ENCODE data around the gene LY6G6F.

LY6G6F gene

GRCh38 chr6:31661262-31662123 lies 45.2 kb upstream of the LY6G6F start:
- DNase-seq (ENCODE audit: low read depth, low spot score): no peak
- Histone ChIP-seq H3K27ac (peak overlapping the region; percentile 76), H3K4me3 (peak overlapping the region; percentile 98)

DNA sequence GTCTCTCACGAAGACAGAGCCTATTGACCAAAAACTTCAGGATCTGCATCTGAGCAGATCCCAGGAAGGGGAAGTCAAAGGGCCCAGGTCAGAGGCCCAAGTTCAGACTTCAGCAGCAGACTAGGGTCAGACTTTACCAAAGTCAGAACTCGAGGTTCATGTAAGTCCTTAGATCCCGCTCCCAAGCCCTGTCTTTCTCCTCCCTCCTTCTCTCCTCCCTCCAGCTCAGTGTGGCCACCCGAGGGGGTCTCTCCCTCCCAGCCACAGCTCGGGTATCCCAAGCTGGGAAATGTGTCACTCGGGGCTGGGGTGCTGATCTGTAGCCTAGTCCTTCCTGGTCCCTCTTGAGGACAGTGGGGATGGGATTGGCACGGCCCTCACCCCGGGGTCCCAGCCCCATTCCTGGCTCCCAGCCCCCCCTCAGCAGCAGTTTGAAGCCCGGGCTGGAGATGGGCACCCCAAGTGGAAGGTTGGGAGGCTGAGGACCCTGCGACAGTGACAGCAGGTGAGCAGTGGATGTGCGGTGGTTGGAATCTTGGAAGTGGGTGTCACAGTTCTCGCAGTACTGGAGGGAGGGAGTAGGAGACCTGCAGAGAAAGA lies 44.4 kb upstream of the LY6G6F start:
- no peak overlapping the region for H3K4me3 ChIP-seq
- no peak overlapping the region for H3K9ac ChIP-seq (ENCODE audit: insufficient read length)
- TF ChIP-seq FOXP2 (optimal IDR thresholded peaks at IDR 0.05; ENCODE audit: control extremely low read depth, extremely low read length, insufficient read depth) (no peak), POLR2AphosphoS5 (IDR thresholded peaks at IDR 0.05; ENCODE audit: borderline replicate concordance, low read depth, low read length) (no peak), EZH2 (IDR thresholded peaks at IDR 0.05) (no peak)
- H3K36me3 ChIP-seq (ENCODE audit: insufficient read depth, low read length): peaks cover 26% of the 10 kb centered on the region
- H3K27ac ChIP-seq: peak overlapping the region; percentile 5
- H3K9me3 ChIP-seq (ENCODE audit: low read depth, low read length): no peaks in the 10 kb centered on the region
- DNase-seq (ENCODE audit: low read depth, low spot score): no peak

More at GRCh38 chr6:31661262-31662123, 45.2 kb upstream of the LY6G6F start:
- TF ChIP-seq EZH2 (IDR thresholded peaks at IDR 0.05) (no peak), FOXP2 (optimal IDR thresholded peaks at IDR 0.05; ENCODE audit: control extremely low read depth, extremely low read length, insufficient read depth) (no peak), POLR2AphosphoS5 (IDR thresholded peaks at IDR 0.05; ENCODE audit: borderline replicate concordance, low read depth, low read length) (no peak)
- Histone ChIP-seq H3K9ac (ENCODE audit: insufficient read length) (peak overlapping the region; percentile 93), H3K36me3 (ENCODE audit: insufficient read depth, low read length) (peaks cover 20% of the 10 kb centered on the region), H3K9me3 (ENCODE audit: low read depth, low read length) (no peaks in the 10 kb centered on the region)

DNA sequence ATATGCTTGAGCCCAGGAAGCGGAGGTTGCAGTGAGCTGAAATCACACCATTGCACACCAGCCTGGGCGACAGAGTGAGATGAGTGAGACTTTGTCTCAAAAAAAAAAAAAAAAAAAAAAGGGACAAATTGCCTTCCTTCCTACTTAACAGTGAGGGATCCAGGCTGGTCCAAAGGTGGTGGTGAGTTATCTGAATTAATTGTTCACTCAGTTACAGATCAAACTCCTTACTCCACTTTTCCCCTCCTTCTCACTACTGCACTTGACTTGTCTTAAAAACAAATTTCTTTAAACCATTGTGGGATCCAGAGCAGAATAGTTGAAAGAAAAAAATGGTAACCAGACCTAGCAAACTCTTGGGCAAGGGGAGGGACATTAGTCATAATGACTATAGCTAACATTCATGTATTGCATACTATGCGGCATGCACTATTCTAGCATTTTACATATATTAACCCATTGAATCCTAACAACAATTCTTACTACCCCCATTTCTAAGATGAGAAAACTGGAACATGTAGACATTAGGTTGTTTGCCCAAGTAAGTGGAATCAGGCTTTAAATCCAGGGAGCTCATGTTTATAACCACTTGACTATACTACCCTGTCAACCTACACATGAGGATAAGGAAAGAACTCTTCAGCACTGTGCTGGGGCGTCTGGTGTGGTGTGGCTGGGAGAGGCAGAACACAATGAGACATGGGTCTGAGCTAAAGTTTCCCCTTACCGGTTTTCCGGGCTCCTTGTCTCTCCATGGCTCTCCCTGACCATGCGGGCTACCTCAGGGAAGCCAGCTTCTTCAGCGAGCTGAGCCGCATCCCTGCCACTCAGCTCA lies 43.3 kb upstream of the LY6G6F start:
- peaks cover 37% of the 10 kb centered on the region for H3K36me3 ChIP-seq (ENCODE audit: insufficient read depth, low read length)
- peak overlapping the region; percentile 98 for H3K9ac ChIP-seq (ENCODE audit: insufficient read length)
- H3K27ac ChIP-seq: no peak overlapping the region; the same call in 1 of the 2 replicates
- no peaks in the 10 kb centered on the region for H3K9me3 ChIP-seq (ENCODE audit: low read depth, low read length)
- no peak for DNase-seq (ENCODE audit: low read depth, low spot score)
- TF ChIP-seq EZH2 (IDR thresholded peaks at IDR 0.05) (no peak), FOXP2 (optimal IDR thresholded peaks at IDR 0.05; ENCODE audit: control extremely low read depth, extremely low read length, insufficient read depth) (no peak), POLR2AphosphoS5 (IDR thresholded peaks at IDR 0.05; ENCODE audit: borderline replicate concordance, low read depth, low read length) (no peak)
- peak overlapping the region; percentile 95 for H3K4me3 ChIP-seq

GRCh38 chr6:31663961-31664789 lies 42.5 kb upstream of the LY6G6F start:
- DNase-seq (ENCODE audit: low read depth, low spot score): no peak
- H3K36me3 ChIP-seq (ENCODE audit: insufficient read depth, low read length): peaks cover 45% of the 10 kb centered on the region
- peak overlapping the region; percentile 98 for H3K27ac ChIP-seq
- H3K9ac ChIP-seq (ENCODE audit: insufficient read length): peak overlapping the region; percentile 98
- H3K9me3 ChIP-seq (ENCODE audit: low read depth, low read length): no peaks in the 10 kb centered on the region
- peak overlapping the region; percentile 95 for H3K4me3 ChIP-seq
- TF ChIP-seq POLR2AphosphoS5 (IDR thresholded peaks at IDR 0.05; ENCODE audit: borderline replicate concordance, low read depth, low read length) (no peak), FOXP2 (optimal IDR thresholded peaks at IDR 0.05; ENCODE audit: control extremely low read depth, extremely low read length, insufficient read depth) (no peak), EZH2 (IDR thresholded peaks at IDR 0.05) (no peak)

GRCh38 chr6:31664790-31665500 lies 41.7 kb upstream of the LY6G6F start, which contains the start of gene GPANK1:
GPANK1 (minus strand) TSS chr6:31664997; CDS start chr6:31664478, 519 bp downstream.
- peaks cover 53% of the 10 kb centered on the region for H3K36me3 ChIP-seq (ENCODE audit: insufficient read depth, low read length)
- peak within 1 kb of the TSS; percentile 98 for H3K27ac ChIP-seq
- H3K9ac ChIP-seq (ENCODE audit: insufficient read length): peak within 1 kb of the TSS; percentile 98
- peak; percentile 92 for DNase-seq (ENCODE audit: low read depth, low spot score)
- H3K9me3 ChIP-seq (ENCODE audit: low read depth, low read length): no peaks in the 10 kb centered on the region
- TF ChIP-seq FOXP2 (optimal IDR thresholded peaks at IDR 0.05; ENCODE audit: control extremely low read depth, extremely low read length, insufficient read depth): peak; percentile 100
- TF ChIP-seq POLR2AphosphoS5 (IDR thresholded peaks at IDR 0.05; ENCODE audit: borderline replicate concordance, low read depth, low read length): peak; percentile 81
- TF ChIP-seq EZH2 (IDR thresholded peaks at IDR 0.05): no peak
- H3K4me3 ChIP-seq: peak within 1 kb of the TSS; percentile 95

DNA sequence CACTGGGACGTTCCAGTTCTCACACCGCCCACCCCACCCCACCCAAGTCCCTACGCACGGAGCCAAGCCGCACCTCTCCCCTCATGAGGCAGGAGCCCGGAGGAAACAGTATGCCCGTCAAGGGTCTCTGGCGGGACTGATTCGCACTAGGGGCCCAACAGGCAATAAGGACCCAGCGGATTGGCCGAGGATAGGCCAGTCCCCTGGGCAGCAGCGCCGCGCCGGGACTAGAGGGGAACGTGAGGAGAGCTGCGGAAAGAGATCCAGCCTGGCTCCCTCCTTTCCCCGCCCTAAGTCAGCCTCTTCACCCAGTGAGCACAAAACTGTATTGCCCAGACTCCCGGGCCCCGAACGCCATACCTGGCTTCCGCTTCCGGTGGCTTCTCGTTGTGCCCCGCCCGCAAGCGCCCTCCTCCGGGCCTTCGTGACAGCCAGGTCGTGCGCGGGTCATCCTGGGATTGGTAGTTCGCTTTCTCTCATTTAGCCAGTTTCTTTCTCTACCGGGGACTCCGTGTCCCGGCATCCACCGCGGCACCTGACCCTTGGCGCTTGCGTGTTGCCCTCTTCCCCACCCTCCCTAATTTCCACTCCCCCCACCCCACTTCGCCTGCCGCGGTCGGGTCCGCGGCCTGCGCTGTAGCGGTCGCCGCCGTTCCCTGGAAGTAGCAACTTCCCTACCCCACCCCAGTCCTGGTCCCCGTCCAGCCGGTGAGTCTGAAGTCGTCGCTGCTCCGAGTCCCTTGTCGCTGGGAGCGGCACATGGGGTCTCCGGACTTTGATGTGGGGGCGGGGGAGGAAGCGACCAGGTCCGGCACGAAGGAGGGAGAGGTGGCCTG lies 40.9 kb upstream of the LY6G6F start, which contains the start of gene CSNK2B:
TSS of gene CSNK2B (plus strand) at position 580 of the 836 bp plus-strand sequence. CDS start 752 bp downstream, outside the sequence.
- no peaks in the 10 kb centered on the region for H3K9me3 ChIP-seq (ENCODE audit: low read depth, low read length)
- peak within 1 kb of the TSS; percentile 98 for H3K9ac ChIP-seq (ENCODE audit: insufficient read length)
- H3K4me3 ChIP-seq: peak within 1 kb of the TSS; percentile 95
- TF ChIP-seq FOXP2 (optimal IDR thresholded peaks at IDR 0.05; ENCODE audit: control extremely low read depth, extremely low read length, insufficient read depth) (peak; percentile 88), EZH2 (IDR thresholded peaks at IDR 0.05) (no peak), POLR2AphosphoS5 (IDR thresholded peaks at IDR 0.05; ENCODE audit: borderline replicate concordance, low read depth, low read length) (peak; percentile 83)
- peak within 1 kb of the TSS; percentile 98 for H3K27ac ChIP-seq
- DNase-seq (ENCODE audit: low read depth, low spot score): peak; percentile 96
- H3K36me3 ChIP-seq (ENCODE audit: insufficient read depth, low read length): peaks cover 61% of the 10 kb centered on the region
